Stimulated activated naive B cell treated with anti-CD40 and anti-IgM and Interleukin-4, amounts not matched to agents 10 μg/mL and 1 μg/mL and 100 μg/mL, for 72 hours (primary cell): ENCODE results near the gene TKT.
"Not testable (repeated sequence)": the region's sequence is repeated elsewhere in the genome, so short reads cannot be mapped to it uniquely, and the experiment has no call there.

Source experiments
- ATAC-seq, 2 donors: fragments of 150-1000 bp; cut with Tn5 transposase; replicated peaks; 2 replicates each; pipeline ENCODE4 v1.10.0; 2021; ENCODE audit warnings: moderate library complexity in 1 of 2
- DNase-seq: peaks from one replicate; pipeline ENCODE4 v3.0.0; 2021
- H3K27ac Mint-ChIP-seq: one replicate; pipeline ENCODE4 v1.8.0; 2022; ENCODE audit warnings: mild to moderate bottlenecking, mixed read lengths
- H3K27me3 Mint-ChIP-seq, 2 donors: one replicate each; pipeline ENCODE4 v1.8.0; 2022; ENCODE audit warnings: mixed read lengths in 2 of 2
- H3K36me3 Mint-ChIP-seq, 2 donors: one replicate each; pipeline ENCODE4 v1.8.0; 2022; ENCODE audit warnings: mixed read lengths in 2 of 2, mild to moderate bottlenecking in 1 of 2
- H3K4me1 Mint-ChIP-seq, 2 donors: one replicate each; pipeline ENCODE4 v1.8.0; 2022; ENCODE audit warnings: mixed read lengths in 2 of 2, mild to moderate bottlenecking in 1 of 2
- H3K4me3 Mint-ChIP-seq, 2 donors: one replicate each; pipeline ENCODE4 v1.8.0; 2022; ENCODE audit warnings: mild to moderate bottlenecking in 2 of 2, mixed read lengths in 2 of 2, moderate library complexity in 1 of 2
- H3K9me3 Mint-ChIP-seq, 2 donors: one replicate each; pipeline ENCODE4 v1.8.0; 2022; ENCODE audit warnings: mixed read lengths in 2 of 2, mild to moderate bottlenecking in 1 of 2

The TKT gene, protein sequence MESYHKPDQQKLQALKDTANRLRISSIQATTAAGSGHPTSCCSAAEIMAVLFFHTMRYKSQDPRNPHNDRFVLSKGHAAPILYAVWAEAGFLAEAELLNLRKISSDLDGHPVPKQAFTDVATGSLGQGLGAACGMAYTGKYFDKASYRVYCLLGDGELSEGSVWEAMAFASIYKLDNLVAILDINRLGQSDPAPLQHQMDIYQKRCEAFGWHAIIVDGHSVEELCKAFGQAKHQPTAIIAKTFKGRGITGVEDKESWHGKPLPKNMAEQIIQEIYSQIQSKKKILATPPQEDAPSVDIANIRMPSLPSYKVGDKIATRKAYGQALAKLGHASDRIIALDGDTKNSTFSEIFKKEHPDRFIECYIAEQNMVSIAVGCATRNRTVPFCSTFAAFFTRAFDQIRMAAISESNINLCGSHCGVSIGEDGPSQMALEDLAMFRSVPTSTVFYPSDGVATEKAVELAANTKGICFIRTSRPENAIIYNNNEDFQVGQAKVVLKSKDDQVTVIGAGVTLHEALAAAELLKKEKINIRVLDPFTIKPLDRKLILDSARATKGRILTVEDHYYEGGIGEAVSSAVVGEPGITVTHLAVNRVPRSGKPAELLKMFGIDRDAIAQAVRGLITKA

GRCh38 chr3:53255775-53256703 lies at the start of gene TKT:
TSS of gene TKT (minus strand) at chr3:53256022. CDS start at chr3:53255942, 80 bp downstream.
- ATAC-seq (peak; percentile 76 to 84), DNase-seq (peak; percentile 70)
- Mint-ChIP-seq H3K9me3 (no peaks in the 10 kb centered on the region), H3K4me3 (peak within 1 kb of the TSS; percentile 93 to 99), H3K36me3 (peaks cover 11 to 28% of the 10 kb centered on the region in 2 donors), H3K27me3 (no peaks in the 10 kb centered on the region), H3K27ac (peak within 1 kb of the TSS; percentile 94), H3K4me1 (peaks cover 21 to 50% of the 10 kb centered on the region in 2 donors)

GRCh38 chr3:53303957-53304356 lies 48.1 kb upstream of the TKT start:
- peaks cover 0 to 1% of the 10 kb centered on the region in 2 donors for H3K4me1 Mint-ChIP-seq

GRCh38 chr3:53303549-53303948 lies 47.7 kb upstream of the TKT start:
- H3K36me3 Mint-ChIP-seq, result peaks cover 15 to 26% of the 10 kb centered on the region in 2 donors
- H3K27me3 Mint-ChIP-seq, result no peaks in the 10 kb centered on the region
- no peaks in the 10 kb centered on the region for H3K9me3 Mint-ChIP-seq
- H3K4me3 Mint-ChIP-seq, result no peak overlapping the region
- H3K27ac Mint-ChIP-seq, result peak overlapping the region; percentile 78
- DNase-seq, result no peak
- ATAC-seq, result no peak
- peaks cover 0 to 1% of the 10 kb centered on the region in 2 donors for H3K4me1 Mint-ChIP-seq

More at GRCh38 chr3:53303957-53304356, 48.1 kb upstream of the TKT start:
- no peaks in the 10 kb centered on the region for H3K27me3 Mint-ChIP-seq
- H3K4me3 Mint-ChIP-seq, result no peak overlapping the region
- DNase-seq (no peak), ATAC-seq (no peak)
- no peak overlapping the region for H3K27ac Mint-ChIP-seq
- peaks cover 15 to 26% of the 10 kb centered on the region in 2 donors for H3K36me3 Mint-ChIP-seq
- H3K9me3 Mint-ChIP-seq, result no peaks in the 10 kb centered on the region

- DNase-seq (no peak), ATAC-seq (no peak)
- H3K27ac Mint-ChIP-seq, result no peak overlapping the region
- H3K4me3 Mint-ChIP-seq, result no peak overlapping the region
- peaks cover 0 to 1% of the 10 kb centered on the region in 2 donors for H3K4me1 Mint-ChIP-seq
- H3K27me3 Mint-ChIP-seq, result no peaks in the 10 kb centered on the region
- H3K36me3 Mint-ChIP-seq, result peaks cover 10 to 21% of the 10 kb centered on the region in 2 donors
- H3K9me3 Mint-ChIP-seq, result no peaks in the 10 kb centered on the region
Measured at GRCh38 chr3:53300826-53301225, 45.0 kb upstream of the TKT start.

- H3K4me1 Mint-ChIP-seq, H3K27me3 Mint-ChIP-seq, DNase-seq, H3K9me3 Mint-ChIP-seq, H3K27ac Mint-ChIP-seq, H3K4me3 Mint-ChIP-seq: not testable (repeated sequence)
- peaks cover 14 to 24% of the 10 kb centered on the region in 2 donors for H3K36me3 Mint-ChIP-seq
- ATAC-seq, result peak; percentile 57 to 59
Measured at GRCh38 chr3:53299611-53300023, 43.8 kb upstream of the TKT start.

DNA sequence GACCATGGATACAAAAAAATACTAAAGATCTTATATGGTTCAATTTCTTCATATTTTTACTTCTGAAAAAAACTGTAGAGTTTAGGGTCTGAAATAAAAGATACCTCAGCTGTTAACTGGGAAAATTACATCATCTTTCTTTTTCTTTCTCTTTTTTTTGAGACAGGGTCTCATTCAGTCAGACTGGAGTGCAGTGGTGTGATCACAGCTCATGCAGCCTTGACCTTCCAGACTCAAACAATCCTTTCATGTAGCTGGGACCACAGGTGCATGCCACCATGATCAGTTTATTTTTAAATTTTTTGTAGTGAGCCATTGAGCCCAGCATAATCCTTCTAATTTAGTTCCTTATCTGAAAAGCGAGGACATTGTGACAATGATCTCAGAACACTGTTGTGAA lies 39.6 kb upstream of the TKT start:
- H3K9me3 Mint-ChIP-seq, result no peaks in the 10 kb centered on the region
- no peak overlapping the region for H3K27ac Mint-ChIP-seq
- DNase-seq, result no peak
- H3K36me3 Mint-ChIP-seq, result peaks cover 17 to 31% of the 10 kb centered on the region in 2 donors
- H3K4me3 Mint-ChIP-seq, result no peak overlapping the region
- peaks cover 0 to 1% of the 10 kb centered on the region in 2 donors for H3K4me1 Mint-ChIP-seq
- no peaks in the 10 kb centered on the region for H3K27me3 Mint-ChIP-seq
- no peak for ATAC-seq

DNA sequence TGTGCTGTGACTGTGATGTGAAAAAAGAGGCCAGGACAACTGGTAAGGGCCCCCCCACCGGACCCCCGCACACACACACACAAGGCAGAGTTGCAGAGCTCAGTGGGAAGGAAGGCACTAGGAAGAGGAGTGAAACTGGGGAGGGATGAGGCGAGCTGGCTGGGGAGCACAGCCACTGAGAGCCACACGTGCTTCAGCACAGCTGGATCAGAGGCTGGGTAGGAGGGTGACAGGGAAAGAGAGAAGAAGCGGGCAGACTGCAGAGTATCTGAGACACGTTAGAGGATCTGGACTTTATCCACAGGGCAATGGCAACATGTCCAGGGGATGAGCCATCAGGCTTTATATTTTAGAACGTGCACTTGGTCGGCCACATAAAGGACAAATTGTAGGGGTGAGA lies 38.0 kb upstream of the TKT start:
- no peaks in the 10 kb centered on the region for H3K9me3 Mint-ChIP-seq
- H3K36me3 Mint-ChIP-seq, result peaks cover 15 to 36% of the 10 kb centered on the region in 2 donors
- H3K4me1 Mint-ChIP-seq, result no peaks in the 10 kb centered on the region
- ATAC-seq, result no peak
- no peak overlapping the region for H3K4me3 Mint-ChIP-seq
- no peaks in the 10 kb centered on the region for H3K27me3 Mint-ChIP-seq
- peak overlapping the region; percentile 60 for H3K27ac Mint-ChIP-seq
- no peak for DNase-seq

GRCh38 chr3:53288214-53288613 lies 32.4 kb upstream of the TKT start:
- DNase-seq (no peak), ATAC-seq (no peak)
- H3K4me1 Mint-ChIP-seq, result no peaks in the 10 kb centered on the region
- H3K27ac Mint-ChIP-seq, result peak overlapping the region; percentile 25
- H3K36me3 Mint-ChIP-seq, result peaks cover 23 to 46% of the 10 kb centered on the region in 2 donors
- no peaks in the 10 kb centered on the region for H3K9me3 Mint-ChIP-seq
- H3K27me3 Mint-ChIP-seq, result no peaks in the 10 kb centered on the region
- H3K4me3 Mint-ChIP-seq, result no peak overlapping the region

- no peaks in the 10 kb centered on the region for H3K27me3 Mint-ChIP-seq
- peak overlapping the region; percentile 42 for H3K27ac Mint-ChIP-seq
- no peaks in the 10 kb centered on the region for H3K9me3 Mint-ChIP-seq
- ATAC-seq (no peak), DNase-seq (no peak)
- H3K4me1 Mint-ChIP-seq, result no peaks in the 10 kb centered on the region
- no peak overlapping the region for H3K4me3 Mint-ChIP-seq
- peaks cover 19 to 41% of the 10 kb centered on the region in 2 donors for H3K36me3 Mint-ChIP-seq
Measured at GRCh38 chr3:53287131-53287629, 31.4 kb upstream of the TKT start.

- DNase-seq (no peak), ATAC-seq (no peak)
- H3K9me3 Mint-ChIP-seq, result no peaks in the 10 kb centered on the region
- H3K4me3 Mint-ChIP-seq, result no peak overlapping the region
- no peaks in the 10 kb centered on the region for H3K4me1 Mint-ChIP-seq
- peak overlapping the region; percentile 42 for H3K27ac Mint-ChIP-seq
- H3K27me3 Mint-ChIP-seq, result no peaks in the 10 kb centered on the region
- peaks cover 15 to 36% of the 10 kb centered on the region in 2 donors for H3K36me3 Mint-ChIP-seq
Measured at GRCh38 chr3:53286727-53287126, 30.9 kb upstream of the TKT start.

DNA sequence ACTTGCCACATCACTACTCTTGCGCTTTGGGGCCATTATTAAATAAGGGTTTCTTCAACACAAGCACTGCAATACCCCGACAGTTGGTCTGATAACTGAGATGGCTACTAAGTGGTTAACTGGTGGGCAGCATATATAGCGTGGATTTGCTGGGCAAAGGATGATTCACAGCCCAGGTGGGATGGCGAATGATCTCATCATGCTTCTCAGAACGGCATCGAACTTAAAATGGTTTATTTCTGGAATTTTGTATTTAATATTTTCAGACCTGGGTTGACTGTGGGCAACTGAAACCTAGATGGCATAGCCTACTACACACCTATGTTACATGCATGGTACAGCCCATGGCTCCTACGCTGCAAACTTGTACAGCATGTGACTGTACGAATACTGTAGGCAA lies 26.8 kb upstream of the TKT start:
- no peak overlapping the region for H3K4me3 Mint-ChIP-seq
- ATAC-seq (no peak), DNase-seq (no peak)
- no peaks in the 10 kb centered on the region for H3K27me3 Mint-ChIP-seq
- H3K36me3 Mint-ChIP-seq, result peaks cover 16 to 30% of the 10 kb centered on the region in 2 donors
- no peaks in the 10 kb centered on the region for H3K4me1 Mint-ChIP-seq
- no peaks in the 10 kb centered on the region for H3K9me3 Mint-ChIP-seq
- no peak overlapping the region for H3K27ac Mint-ChIP-seq

- no peaks in the 10 kb centered on the region for H3K4me1 Mint-ChIP-seq
- H3K27me3 Mint-ChIP-seq, result no peaks in the 10 kb centered on the region
- DNase-seq, result no peak
- no peak overlapping the region for H3K27ac Mint-ChIP-seq
- no peaks in the 10 kb centered on the region for H3K9me3 Mint-ChIP-seq
- peaks cover 9 to 13% of the 10 kb centered on the region in 2 donors for H3K36me3 Mint-ChIP-seq
- ATAC-seq, result no peak
- H3K4me3 Mint-ChIP-seq, result no peak overlapping the region
Measured at GRCh38 chr3:53278667-53279066, 22.8 kb upstream of the TKT start.

- H3K4me3 Mint-ChIP-seq, result no peak overlapping the region
- no peaks in the 10 kb centered on the region for H3K27me3 Mint-ChIP-seq
- H3K4me1 Mint-ChIP-seq, result peaks cover 5 to 13% of the 10 kb centered on the region in 2 donors
- no peak for ATAC-seq
- no peak for DNase-seq
- no peaks in the 10 kb centered on the region for H3K9me3 Mint-ChIP-seq
- H3K27ac Mint-ChIP-seq, result no peak overlapping the region
- peaks cover 4 to 12% of the 10 kb centered on the region in 2 donors for H3K36me3 Mint-ChIP-seq
Measured at GRCh38 chr3:53274938-53275605, 19.2 kb upstream of the TKT start.
